Measurements from ENCODE around the gene PDE6A.
"Not testable (repeated sequence)": the region's sequence is repeated elsewhere in the genome, so short reads cannot be mapped to it uniquely, and the experiment has no call there.

Gene PDE6A

DNA sequence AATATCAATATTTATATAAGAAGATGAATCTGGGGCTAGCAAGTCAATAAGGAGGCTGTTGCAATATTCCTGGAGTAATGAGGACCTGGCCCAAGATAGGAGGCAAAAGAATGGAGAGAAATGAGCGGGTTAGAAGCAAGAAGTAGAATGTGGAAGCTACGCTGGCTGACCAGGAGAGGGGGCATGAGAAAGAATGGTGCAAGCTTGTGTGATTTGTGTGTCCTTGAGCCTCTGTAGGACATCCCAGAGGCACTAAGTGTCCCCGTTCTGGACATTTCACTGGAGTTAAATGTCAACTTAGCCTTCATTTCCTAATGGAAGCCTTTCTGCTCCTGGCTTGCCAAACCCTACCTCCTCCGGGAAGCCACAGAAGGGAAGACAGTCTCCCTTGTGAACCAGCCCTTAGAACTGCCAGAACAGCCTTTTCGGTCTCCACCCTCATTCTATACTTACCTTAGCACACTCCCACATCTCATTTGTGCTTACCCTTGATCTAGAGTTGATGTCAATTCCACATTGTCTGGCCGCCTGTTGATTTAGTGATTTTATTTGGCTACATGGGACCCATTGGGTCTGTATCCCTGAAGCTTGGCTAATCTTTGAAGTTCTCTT is 6.7 kb upstream of the PDE6A start:
- no peak for DNase-seq

GRCh38 chr5:149948993-149949392 is 4.4 kb upstream of the PDE6A start:
- no peak for DNase-seq

DNA sequence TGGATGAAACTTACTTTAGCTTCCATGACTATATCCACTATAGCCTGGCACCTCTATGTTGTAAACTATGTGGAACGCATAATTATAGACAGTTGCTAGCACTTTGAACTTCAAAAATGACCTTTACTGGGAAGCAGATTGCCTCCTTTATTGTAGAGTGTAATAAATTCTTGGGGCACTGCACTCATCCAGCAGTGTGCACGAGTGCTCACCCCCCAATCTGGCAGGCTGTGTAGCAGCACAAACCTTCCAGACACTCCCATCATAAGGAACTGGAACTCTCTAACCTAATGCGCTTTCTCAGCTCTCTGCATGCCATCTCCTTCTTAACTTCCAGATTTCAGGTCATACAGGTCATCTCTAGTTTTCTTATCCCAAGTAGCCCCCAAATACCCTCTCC is 1.5 kb upstream of the PDE6A start:
- no peak for DNase-seq

GRCh38 chr5:149943177-149943949 is 1.2 kb downstream of the PDE6A start:
- not testable (repeated sequence) for DNase-seq

- DNase-seq: not testable (repeated sequence)
Measured at GRCh38 chr5:149942741-149943169, 1.8 kb downstream of the PDE6A start.

DNA sequence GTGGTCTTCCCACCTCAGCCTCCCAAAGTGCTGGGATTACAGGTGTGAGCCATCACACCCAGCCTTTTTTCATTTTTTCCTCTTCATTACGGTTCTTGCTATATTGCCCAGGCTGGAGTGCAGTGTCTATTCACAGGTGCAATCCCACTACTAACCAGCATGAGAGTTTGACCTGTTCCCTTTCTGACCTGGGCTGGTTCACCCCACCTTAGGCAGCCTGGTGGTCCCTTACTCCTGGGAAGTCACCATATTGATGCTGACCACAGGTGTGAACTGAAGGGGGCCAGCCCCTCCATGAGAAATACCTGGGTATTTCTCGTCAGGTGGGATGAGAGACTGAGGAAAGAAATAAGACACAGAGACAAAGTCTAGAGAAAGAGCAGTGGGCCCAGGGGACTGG is 2.4 kb downstream of the PDE6A start:
- DNase-seq: no peak

- no peak for DNase-seq
Measured at GRCh38 chr5:149941795-149942194, 2.8 kb downstream of the PDE6A start.

GRCh38 chr5:149940941-149941644 is 3.5 kb downstream of the PDE6A start:
- DNase-seq: no peak

GRCh38 chr5:149940077-149940574 is 4.5 kb downstream of the PDE6A start:
- DNase-seq: no peak

GRCh38 chr5:149939546-149939945 is 5.0 kb downstream of the PDE6A start:
- no peak for DNase-seq

DNA sequence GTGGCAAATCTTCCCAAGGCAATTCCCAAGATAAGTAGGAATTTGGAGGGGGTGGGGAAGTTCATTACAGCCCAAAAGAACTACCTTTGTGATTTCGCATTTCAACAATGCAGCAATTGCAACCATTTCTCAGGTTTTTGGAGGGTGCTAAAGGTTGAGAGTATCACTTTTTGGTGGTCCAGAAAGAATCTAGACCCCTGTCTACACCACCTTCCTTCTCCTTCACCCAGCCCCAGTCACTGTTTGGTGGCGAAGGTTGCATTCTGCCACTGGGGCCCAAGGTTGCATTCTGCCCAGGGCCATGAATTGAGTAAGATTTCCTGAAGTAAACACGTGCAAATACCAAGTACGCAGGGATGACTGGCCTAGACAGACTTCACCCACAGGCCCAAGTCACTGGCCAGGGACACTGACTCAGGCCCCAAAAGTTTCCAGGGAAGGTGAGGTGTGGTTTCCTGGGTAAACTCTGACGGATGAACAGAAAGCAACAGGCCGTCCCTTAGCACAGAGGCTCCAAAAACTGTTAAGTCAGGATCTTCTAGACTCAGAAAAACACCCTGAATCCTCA is 5.7 kb downstream of the PDE6A start:
- no peak for DNase-seq

- no peak for DNase-seq
Measured at GRCh38 chr5:149938279-149938678, 6.3 kb downstream of the PDE6A start.

DNA sequence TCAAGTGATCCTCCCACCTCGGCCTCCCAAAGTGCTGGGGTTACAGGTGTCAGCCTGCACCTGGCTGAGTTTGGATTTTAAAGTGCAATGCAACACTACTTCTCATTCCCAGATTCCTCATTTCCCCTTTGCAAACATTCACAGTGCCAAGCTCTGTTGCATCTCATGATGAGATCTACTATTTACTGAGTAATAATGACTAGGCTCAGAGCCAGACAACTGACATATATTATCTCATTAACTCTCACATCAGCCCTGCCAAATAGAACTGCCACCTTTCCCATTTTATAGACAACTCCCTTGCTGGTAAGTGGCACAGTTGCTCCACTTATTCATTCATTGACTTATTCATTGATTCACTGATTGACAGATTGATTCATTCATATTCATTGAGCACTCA is 7.0 kb downstream of the PDE6A start:
- DNase-seq: peak in 1 of 2 experiments; percentile 9

DNA sequence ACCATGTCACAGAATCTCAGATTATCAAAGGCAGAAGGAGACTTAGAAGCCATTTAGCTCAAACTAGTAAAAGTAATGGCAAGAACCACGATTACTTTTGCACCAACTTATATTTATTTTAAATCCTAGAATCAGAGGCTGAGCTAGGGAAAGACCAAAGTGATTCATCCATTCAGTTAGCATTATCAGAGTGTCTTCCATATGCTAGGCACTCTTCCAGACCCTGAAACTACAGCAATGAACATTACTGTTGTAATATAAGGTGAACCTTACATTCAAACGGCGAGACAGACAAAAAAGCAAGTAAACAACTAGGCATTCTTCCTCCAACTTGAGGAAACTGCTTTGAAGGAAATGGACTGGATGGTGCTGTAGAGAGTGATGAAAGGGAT is 7.9 kb downstream of the PDE6A start:
- no peak for DNase-seq

- DNase-seq: no peak
Measured at GRCh38 chr5:149936044-149936699, 8.4 kb downstream of the PDE6A start.

GRCh38 chr5:149935431-149935901 is 9.1 kb downstream of the PDE6A start:
- DNase-seq: no peak

DNA sequence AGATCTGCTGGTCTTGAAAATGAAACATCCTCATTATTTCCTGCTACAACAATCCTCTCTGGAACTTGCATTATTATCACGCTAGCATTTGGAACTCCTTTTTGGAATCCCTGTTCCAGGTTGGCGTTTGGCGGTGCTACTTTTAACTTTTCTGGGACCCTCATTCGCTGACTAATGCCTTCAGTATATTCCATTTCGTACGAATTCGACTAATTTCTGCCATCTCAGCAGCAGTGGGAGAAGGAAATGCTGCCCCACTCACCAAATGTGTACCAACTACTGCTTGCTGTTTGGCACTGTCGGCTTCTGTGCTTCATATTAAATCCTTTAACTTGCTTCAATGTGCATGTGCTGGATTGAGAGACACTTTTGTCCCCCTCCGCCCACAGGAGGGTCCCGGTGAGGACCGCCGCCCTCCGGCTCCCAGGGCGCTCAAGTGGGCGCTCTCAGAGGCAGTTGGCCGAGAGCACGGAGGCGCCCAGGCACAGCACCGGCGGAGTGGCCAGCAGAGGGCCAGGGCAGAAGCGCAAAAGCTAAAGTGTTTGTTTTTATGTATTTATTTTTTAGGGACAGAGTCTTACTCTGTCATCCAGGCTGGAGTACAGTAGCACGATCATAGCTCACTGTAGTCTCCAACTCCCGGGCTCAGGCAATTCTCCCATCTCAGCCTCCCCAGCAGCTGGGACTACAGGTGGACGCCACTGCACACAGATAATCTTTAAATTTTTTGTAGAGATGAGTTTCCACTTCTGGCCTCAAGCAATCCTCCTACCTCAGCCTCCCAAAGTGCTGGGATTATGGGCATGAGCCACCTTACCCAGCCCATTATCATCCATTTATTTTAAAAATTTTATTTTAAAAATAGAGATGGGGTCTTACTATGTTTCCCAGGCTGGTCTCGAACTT is 11.9 kb downstream of the PDE6A start:
- DNase-seq: no peak

- no peak for DNase-seq
Measured at GRCh38 chr5:149931992-149932436, 12.6 kb downstream of the PDE6A start.

- DNase-seq: no peak
Measured at GRCh38 chr5:149930749-149931574, 13.6 kb downstream of the PDE6A start.

GRCh38 chr5:149930043-149930748 is 14.4 kb downstream of the PDE6A start:
- DNase-seq: peak; percentile 7 to 41

Measured in NCI-H446 (cell line).